Small intestine (tissue), 7 donors: ENCODE results near the gene PAK6. TPM values are rescaled to one million over a fixed set of nuclear protein-coding genes. Genes with fewer than 3 reads are reported as not detected.

Experiments
- DNase-seq, 2 donors: peaks; one replicate each; pipeline versions ENCODE4 v3.0.0 to v3.0.0-alpha.2; 2013
- FAIRE-seq: peaks from 2 replicates; lab custom pipeline; 2012; peaks lifted over from hg19 to GRCh38; lab: Jason Lieb, UNC
- H3K27ac ChIP-seq, 3 donors: one replicate each; pipeline ENCODE4 v1.5.1; 2013; ENCODE audit warnings: low read length in 2 of 3, mild to moderate bottlenecking in 2 of 3, control low read depth in 1 of 3, inconsistent platforms in 1 of 3, low read depth in 1 of 3, moderate library complexity in 1 of 3
- H3K27me3 ChIP-seq, 3 donors: one replicate each; pipeline ENCODE4 v1.6.1; 2013; ENCODE audit warnings: low read length in 3 of 3, inconsistent platforms in 1 of 3; ENCODE audit not compliant: control insufficient read depth in 3 of 3, insufficient read depth in 3 of 3
- H3K36me3 ChIP-seq, 3 donors: one replicate each; pipeline ENCODE4 v1.6.1; 2013; ENCODE audit warnings: low read length in 3 of 3, inconsistent platforms in 1 of 3, low read depth in 1 of 3, mild to moderate bottlenecking in 1 of 3, moderate library complexity in 1 of 3; ENCODE audit not compliant: control insufficient read depth in 3 of 3, insufficient read depth in 2 of 3
- H3K4me1 ChIP-seq, 3 donors: one replicate each; pipeline ENCODE4 v1.6.1; 2013; ENCODE audit warnings: low read length in 2 of 3, inconsistent platforms in 1 of 3, low read depth in 1 of 3, mild to moderate bottlenecking in 1 of 3, moderate library complexity in 1 of 3; ENCODE audit not compliant: control insufficient read depth in 3 of 3, insufficient read depth in 2 of 3
- H3K4me3 ChIP-seq, 3 donors: one replicate each; pipeline ENCODE4 v1.5.1; 2013; ENCODE audit warnings: low read length in 3 of 3, control low read depth in 1 of 3, inconsistent platforms in 1 of 3, low read depth in 1 of 3, mild to moderate bottlenecking in 1 of 3, moderate library complexity in 1 of 3
- H3K9me3 ChIP-seq, 2 donors: one replicate each; pipeline ENCODE4 v1.6.1; 2013; ENCODE audit warnings: low read depth in 1 of 2, low read length in 1 of 2; ENCODE audit not compliant: control insufficient read depth in 2 of 2, insufficient read depth in 1 of 2
- WGBS, 3 donors: extraction: QIAGEN DNeasy Blood & Tissue Kit; methylation state at CpG; one replicate each; pipeline ENCODE4 v1.1.7; 2013; 5-methylcytosine and 5-hydroxymethylcytosine counted together
- polyA plus RNA-seq, 4 donors: library from polyadenylated mRNA; stranded (reverse) in 3 of 4; unstranded in 1 of 4; fragments of 200-250 nt in 3 of 4; fragments of 120-200 nt in 1 of 4; gene quantifications; one replicate each; pipeline versions ENCODE4 v1.2.1 to v1.2.3, GENCODE V29; 2013
- donor health status: healthy with polysubstance abuse.
- donor health status: control.
- donor health status: control.
- donor health status: Bipolar disorder and iron deficiency.
- donor health status: healthy.

PAK6 gene
- polyA plus RNA-seq, 4 donors: 0.67 to 16.4 (median 2.9) TPM

- no peak for DNase-seq
- 77 to 81% (median 81%) methylated on average over 9 of the region's 9 CpGs for WGBS, 3 donors
- FAIRE-seq: no peak
Observed at GRCh38 chr15:40243126-40243810, 4.4 kb downstream of the PAK6 start.

GRCh38 chr15:40244961-40245523 lies 6.2 kb downstream of the PAK6 start:
- DNase-seq (peak; percentile 5 to 77), FAIRE-seq (no peak)
- Histone ChIP-seq H3K4me1 (peaks cover 0 to 24% (median 0%) of the 10 kb centered on the region in 3 donors), H3K27ac (peak overlapping the region in 1 of 3 donors; percentile 60), H3K36me3 (no peaks in the 10 kb centered on the region), H3K9me3 (no peaks in the 10 kb centered on the region), H3K4me3 (no peak overlapping the region), H3K27me3 (no peaks in the 10 kb centered on the region)
- WGBS, 3 donors: 64 to 68% (median 67%) methylated on average over 5 of the region's 5 CpGs

More at GRCh38 chr15:40243126-40243810, 4.4 kb downstream of the PAK6 start:
- Histone ChIP-seq H3K36me3 (no peaks in the 10 kb centered on the region), H3K9me3 (no peaks in the 10 kb centered on the region), H3K4me1 (peaks cover 0 to 36% (median 0%) of the 10 kb centered on the region in 3 donors), H3K27ac (no peak overlapping the region), H3K27me3 (peaks cover 0 to 13% (median 0%) of the 10 kb centered on the region in 3 donors), H3K4me3 (no peak overlapping the region)

- Histone ChIP-seq H3K27me3 (no peaks in the 10 kb centered on the region), H3K4me1 (peaks cover 0 to 26% (median 0%) of the 10 kb centered on the region in 3 donors), H3K9me3 (no peaks in the 10 kb centered on the region), H3K4me3 (no peak overlapping the region), H3K27ac (peak overlapping the region in 1 of 3 donors; percentile 60), H3K36me3 (no peaks in the 10 kb centered on the region)
- DNase-seq: peak in 1 of 2 donors; percentile 61
- FAIRE-seq: no peak
- WGBS, 3 donors: 80 to 85% (median 84%) methylated on average over 9 of the region's 9 CpGs
Observed at GRCh38 chr15:40245666-40246450, 7.0 kb downstream of the PAK6 start.

GRCh38 chr15:40246496-40247280 lies 7.8 kb downstream of the PAK6 start:
- WGBS, 3 donors: 89 to 93% (median 90%) methylated on average over 8 of the region's 8 CpGs

GRCh38 chr15:40247406-40247971 lies 8.6 kb downstream of the PAK6 start:
- Histone ChIP-seq H3K9me3 (no peaks in the 10 kb centered on the region), H3K36me3 (no peaks in the 10 kb centered on the region), H3K4me1 (peaks cover 0 to 40% (median 0%) of the 10 kb centered on the region in 3 donors), H3K27ac (no peak overlapping the region), H3K4me3 (no peak overlapping the region), H3K27me3 (peaks cover 0 to 3% (median 0%) of the 10 kb centered on the region in 3 donors)
- no peak for DNase-seq
- FAIRE-seq: no peak
- WGBS, 3 donors: 80 to 89% (median 85%) methylated on average over 12 of the region's 12 CpGs

More at GRCh38 chr15:40246496-40247280, 7.8 kb downstream of the PAK6 start:
- FAIRE-seq (no peak), DNase-seq (no peak)
- Histone ChIP-seq H3K27ac (peak overlapping the region in 1 of 3 donors; percentile 36), H3K4me1 (peaks cover 0 to 33% (median 0%) of the 10 kb centered on the region in 3 donors), H3K9me3 (no peaks in the 10 kb centered on the region), H3K27me3 (no peaks in the 10 kb centered on the region), H3K4me3 (no peak overlapping the region), H3K36me3 (no peaks in the 10 kb centered on the region)

- no peak overlapping the region for H3K4me3 ChIP-seq
- no peaks in the 10 kb centered on the region for H3K36me3 ChIP-seq
- no peaks in the 10 kb centered on the region for H3K9me3 ChIP-seq
- WGBS, 3 donors: 90 to 92% (median 91%) methylated on average over 17 of the region's 17 CpGs
- FAIRE-seq (no peak), DNase-seq (no peak)
- peaks cover 0 to 44% (median 0%) of the 10 kb centered on the region in 3 donors for H3K4me1 ChIP-seq
- H3K27ac ChIP-seq: no peak overlapping the region
- H3K27me3 ChIP-seq: peaks cover 0 to 7% (median 0%) of the 10 kb centered on the region in 3 donors
Observed at GRCh38 chr15:40248006-40248783, 9.3 kb downstream of the PAK6 start.

GRCh38 chr15:40249477-40250303 lies 10.8 kb downstream of the PAK6 start:
- FAIRE-seq (no peak), DNase-seq (no peak)
- H3K27ac ChIP-seq: no peak overlapping the region
- no peak overlapping the region for H3K4me3 ChIP-seq
- peaks cover 0 to 50% (median 0%) of the 10 kb centered on the region in 3 donors for H3K4me1 ChIP-seq
- WGBS, 3 donors: 66 to 71% (median 69%) methylated on average over 11 of the region's 11 CpGs
- no peaks in the 10 kb centered on the region for H3K9me3 ChIP-seq
- H3K27me3 ChIP-seq: peaks cover 0 to 18% (median 0%) of the 10 kb centered on the region in 3 donors
- peaks cover 0 to 5% (median 0%) of the 10 kb centered on the region in 3 donors for H3K36me3 ChIP-seq
